GM19193 (cell line): ENCODE results near the gene FRMD5.

Experiments used
- POLR2A ChIP-seq: IDR thresholded peaks from 4 replicates; pipeline ENCODE4 v1.6.1; 2011; ENCODE audit not compliant: insufficient read depth, insufficient read length; ENCODE audit errors: extremely low read depth

FRMD5 gene

GRCh38 chr15:44082558-44083157, 112.4 kb downstream of the FRMD5 start:
- no peak for TF ChIP-seq POLR2A

GRCh38 chr15:44081026-44082013, 113.8 kb downstream of the FRMD5 start:
- no peak for TF ChIP-seq POLR2A

DNA sequence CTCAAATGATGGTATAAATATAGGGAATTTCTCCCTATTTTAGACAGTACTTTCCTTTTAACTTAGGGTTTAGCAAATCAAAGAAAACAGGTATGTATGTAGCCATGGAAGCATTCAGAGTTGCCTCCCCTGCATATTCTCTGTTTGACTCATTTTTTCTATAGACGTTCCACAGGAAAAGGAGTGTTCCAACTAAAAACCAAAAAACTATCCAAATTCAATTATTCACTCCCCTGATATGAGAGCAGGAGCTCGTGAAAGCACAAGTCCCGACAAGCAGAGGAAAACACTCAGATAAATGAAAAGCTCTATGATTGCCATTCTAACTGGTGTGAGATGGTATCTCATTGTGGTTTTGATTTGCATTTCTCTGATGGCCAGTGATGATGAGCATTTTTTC, 119.5 kb downstream of the FRMD5 start:
- no peak for TF ChIP-seq POLR2A

GRCh38 chr15:44069489-44069888, 125.6 kb downstream of the FRMD5 start:
- TF ChIP-seq POLR2A, result no peak

- no peak for TF ChIP-seq POLR2A
These were observed 126.7 kb downstream of the FRMD5 start for GRCh38 chr15:44068347-44068746.

GRCh38 chr15:44066211-44066827, 128.8 kb downstream of the FRMD5 start:
- no peak for TF ChIP-seq POLR2A

DNA sequence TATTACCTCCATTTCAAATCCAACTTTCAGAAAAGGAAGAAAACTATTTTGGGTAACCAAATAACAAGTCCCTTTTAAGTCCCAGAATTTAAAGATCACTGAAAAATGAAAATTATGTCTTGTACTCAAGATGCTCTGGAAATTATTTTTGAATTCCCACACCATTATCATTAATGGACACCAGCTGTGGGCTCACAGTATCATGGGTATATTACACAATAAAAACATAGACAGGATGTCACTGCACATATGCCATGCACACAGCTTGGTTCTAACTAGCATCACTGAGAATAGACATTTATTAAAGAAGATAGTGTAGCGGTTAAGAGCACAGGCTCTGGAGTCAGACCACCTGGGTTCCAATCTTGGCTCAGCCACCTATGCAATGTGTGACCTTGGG, 130.4 kb downstream of the FRMD5 start:
- TF ChIP-seq POLR2A, result no peak

- TF ChIP-seq POLR2A, result no peak
These were observed 136.9 kb downstream of the FRMD5 start for GRCh38 chr15:44058126-44058525.

- no peak for TF ChIP-seq POLR2A
These were observed 149.4 kb downstream of the FRMD5 start for GRCh38 chr15:44045661-44046060.

DNA sequence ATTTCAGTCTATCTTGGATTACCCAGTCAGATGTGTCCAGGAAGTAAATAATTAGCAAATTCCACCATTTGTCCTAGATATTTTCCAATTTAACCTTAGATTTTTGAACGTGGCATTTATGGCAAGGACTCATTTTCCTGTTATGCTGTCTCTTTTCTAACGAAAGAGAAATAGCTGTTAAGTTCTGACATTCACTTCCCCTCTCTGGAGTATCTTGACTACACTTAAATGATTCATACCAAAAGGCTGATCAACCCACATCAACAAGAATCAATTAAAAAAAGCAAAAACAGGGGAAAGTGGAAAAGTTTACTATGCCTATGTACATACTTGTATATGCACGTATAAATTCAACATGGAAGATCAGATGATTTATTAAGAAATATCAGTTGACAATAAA, 149.9 kb downstream of the FRMD5 start:
- TF ChIP-seq POLR2A, result no peak

DNA sequence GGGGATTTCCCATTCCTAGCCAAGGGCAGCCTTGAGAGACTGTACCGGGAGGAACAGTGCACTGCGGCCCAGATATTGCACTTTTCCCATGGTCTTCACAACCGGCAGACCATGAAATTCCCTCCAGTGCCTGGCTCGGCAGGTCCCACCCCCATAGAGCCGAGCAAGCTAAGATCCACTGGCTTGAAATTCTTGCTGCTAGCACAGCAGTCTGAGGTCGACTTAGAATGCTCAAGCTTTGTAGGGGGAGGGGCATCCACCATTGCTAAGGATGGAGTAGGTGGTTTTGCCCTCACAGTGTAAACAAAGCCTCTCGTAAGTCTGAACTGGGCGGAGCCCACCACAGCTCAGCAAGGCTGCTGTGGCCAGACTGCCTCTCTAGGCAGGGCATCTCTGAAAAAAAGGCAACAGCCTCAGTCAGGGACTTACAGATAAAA, 156.3 kb downstream of the FRMD5 start:
- no peak for TF ChIP-seq POLR2A

DNA sequence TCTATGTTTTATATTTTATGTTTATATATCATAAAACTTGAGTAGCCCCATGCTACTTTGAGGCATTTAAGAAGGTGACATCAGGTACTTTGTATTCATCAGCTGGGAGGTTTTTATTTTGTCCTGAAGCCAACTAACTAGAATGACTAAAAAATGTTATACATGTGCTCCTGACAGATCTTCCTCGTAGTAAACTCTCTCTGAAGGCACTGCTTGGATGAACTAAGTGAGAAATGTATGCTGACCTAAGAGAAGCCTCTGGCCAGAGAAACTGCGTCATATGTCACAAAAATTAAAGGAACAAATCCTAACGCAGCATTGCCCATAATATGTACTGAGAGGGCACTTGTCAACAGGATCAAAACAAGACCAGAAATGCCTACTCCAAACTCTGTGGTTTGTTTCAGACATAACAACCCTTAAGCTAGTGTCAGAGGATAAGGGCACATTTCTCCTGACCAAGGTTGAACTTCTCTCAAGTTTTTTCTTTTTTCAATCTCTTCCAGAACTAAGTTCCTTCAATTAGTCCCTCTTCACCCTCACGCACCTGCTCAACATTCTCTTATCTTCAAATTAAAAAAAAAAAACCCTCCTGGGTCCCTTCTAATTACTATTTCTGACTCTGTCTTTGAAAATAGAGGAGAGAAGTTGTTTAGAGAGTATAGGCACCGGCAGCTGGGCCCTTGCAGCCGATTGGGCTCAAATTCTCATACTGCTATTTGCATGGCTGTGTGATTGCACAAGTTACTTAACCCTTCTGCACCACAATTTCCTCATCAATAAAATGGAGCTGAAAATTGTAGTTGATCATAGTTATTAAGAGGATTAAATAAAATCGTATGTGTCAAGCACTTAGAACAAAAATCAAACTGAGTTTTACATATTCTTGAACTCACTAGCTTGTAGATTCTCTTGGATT, 159.0 kb downstream of the FRMD5 start:
- no peak for TF ChIP-seq POLR2A

GRCh38 chr15:44034933-44035624, 160.0 kb downstream of the FRMD5 start:
- no peak for TF ChIP-seq POLR2A

DNA sequence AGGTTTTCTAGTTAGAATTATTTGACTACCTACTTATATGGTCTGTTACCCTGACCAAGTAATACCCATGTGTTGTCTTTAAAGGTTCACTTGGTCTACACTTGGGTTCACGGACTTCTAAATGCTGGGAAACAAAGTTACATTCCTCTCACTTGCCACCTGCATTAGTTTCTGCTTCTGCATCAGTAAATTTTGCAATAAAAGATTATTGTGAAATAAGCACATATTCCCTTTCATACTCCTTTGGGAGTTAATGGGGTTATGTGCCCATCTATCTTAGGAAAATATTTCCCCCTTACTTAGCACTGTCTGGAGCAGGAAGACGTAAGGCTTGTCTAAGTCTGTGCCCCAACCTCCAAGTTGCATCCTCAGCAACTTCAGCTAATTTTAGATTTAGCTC, 160.7 kb downstream of the FRMD5 start:
- TF ChIP-seq POLR2A, result no peak
